Spleen (tissue), 11 donors: ENCODE data around the gene ATP2B1. TPM values are rescaled to one million over a fixed set of nuclear protein-coding genes. Genes with fewer than 3 reads are reported as not detected.

ENCODE experiments used
- DNase-seq: peaks from one replicate; pipeline ENCODE4 v3.0.0-alpha.2; 2020
- H3K27ac ChIP-seq, 8 donors: fragments of 200-600 bp; sonication (generic) in 7 of 8; 1 replicate in 4 of 8; 2 replicates in 4 of 8; pipeline versions ENCODE4 v1.5.0 to v1.8.0; 2016 to 2021; ENCODE audit warnings: inconsistent platforms in 4 of 8, mild to moderate bottlenecking in 4 of 8, moderate library complexity in 1 of 8
- H3K27me3 ChIP-seq, 7 donors: fragments of 200-600 bp; sonication (generic) in 6 of 7; replicated peaks in 1 of 7; 1 replicate in 4 of 7; 2 replicates in 3 of 7; pipeline versions ENCODE4 v1.5.0 to v1.8.0; 2016 to 2021; ENCODE audit warnings: inconsistent platforms in 3 of 7, mild to moderate bottlenecking in 1 of 7
- H3K36me3 ChIP-seq, 6 donors: fragments of 200-600 bp; sonication (generic) in 5 of 6; 1 replicate in 4 of 6; 2 replicates in 2 of 6; pipeline versions ENCODE4 v1.5.0 to v1.8.0; 2016 to 2021; ENCODE audit warnings: inconsistent platforms in 2 of 6
- H3K4me1 ChIP-seq, 6 donors: fragments of 200-600 bp; sonication (generic) in 5 of 6; 1 replicate in 3 of 6; 2 replicates in 3 of 6; pipeline versions ENCODE4 v1.5.0 to v1.8.0; 2016 to 2021; ENCODE audit warnings: inconsistent platforms in 3 of 6
- H3K4me3 ChIP-seq, 8 donors: fragments of 200-600 bp; sonication (generic) in 7 of 8; 1 replicate in 4 of 8; 2 replicates in 4 of 8; pipeline versions ENCODE4 v1.5.0 to v1.8.0; 2016 to 2021; ENCODE audit warnings: inconsistent platforms in 4 of 8, mild to moderate bottlenecking in 4 of 8, moderate library complexity in 2 of 8
- H3K9me3 ChIP-seq, 8 donors: fragments of 200-600 bp; sonication (generic) in 7 of 8; 1 replicate in 4 of 8; 2 replicates in 4 of 8; pipeline versions ENCODE4 v1.5.0 to v1.8.0; 2016 to 2021; ENCODE audit warnings: inconsistent platforms in 4 of 8
- CTCF ChIP-seq, 11 experiments: fragments of 200-600 bp in 7 of 11; fragments of 450-650 bp in 4 of 11; sonication (generic) in 4 of 11; IDR thresholded peaks in 8 of 11; conservative IDR thresholded peaks in 3 of 11; 1 replicate in 7 of 11; 2 replicates in 4 of 11; pipeline versions ENCODE4 v1.4.0 to v1.8.0; 2016 to 2021; ENCODE audit warnings: antibody characterized with exemption in 11 of 11, inconsistent platforms in 4 of 11, mild to moderate bottlenecking in 1 of 11
- POLR2A ChIP-seq, 3 donors: fragments of 450-650 bp; IDR thresholded peaks; one replicate each; pipeline ENCODE4 v1.5.1; 2017; ENCODE audit warnings: antibody characterized with exemption in 3 of 3, mild to moderate bottlenecking in 1 of 3
- POLR2AphosphoS5 ChIP-seq, 3 donors: sonication (generic); formaldehyde crosslinking; IDR thresholded peaks; one replicate each; pipeline ENCODE4 v1.5.1; 2017; ENCODE audit warnings: antibody characterized with exemption in 3 of 3
- WGBS, 5 donors: extraction: QIAGEN DNeasy Blood & Tissue Kit in 3 of 5; methylation state at CpG; one replicate each; pipeline versions ENCODE4 v1.1.5 to v1.1.7; 2013 to 2018; 5-methylcytosine and 5-hydroxymethylcytosine counted together
- intact Hi-C: fragments of 100-400 bp; cut with DNase I; formaldehyde crosslinking; loops from one replicate; pipeline ENCODE4 v1.15.0; 2023; ENCODE audit warnings: low total_unique reads
- polyA plus RNA-seq, 3 donors: library from polyadenylated mRNA; stranded (reverse); fragments of 200-250 nt; gene quantifications; one replicate each; pipeline ENCODE4 v1.2.1, GENCODE V29; 2013
- total RNA-seq, 7 donors: library from RNA; depleted of rRNA in 3 of 7; stranded (reverse); fragments of >200 nt in 3 of 7; fragmentation: NEBNext Ultra II Directional in 4 of 7; extraction: Animal tissue kit (Norgen Biotek cat#: 25700) in 4 of 7; gene quantifications; one replicate each; pipeline versions ENCODE4 v1.1.0 to v1.2.1, GENCODE V29; 2016 to 2021
- donor health status: healthy with polysubstance abuse.
- donor health status: DM: no; HTN: no; CAD: no; lungs with moderate emphysema.
- donor health status: DM: no; HTN: no; CAD: no.
- donor health status: Bipolar disorder and iron deficiency.
- donor health status: healthy.
- donor health status: DM: no; HTN: no; CAD: no.
- donor health status: DM: yes; HTN: yes; CAD: no.

The ATP2B1 gene
- total and polyA plus RNA-seq, 10 donors: 13.2 to 130 (median 75.6) TPM

GRCh38 chr12:89634508-89634907, 74.1 kb downstream of the ATP2B1 start:
- TF ChIP-seq CTCF (IDR thresholded peaks at IDR 0.05 in 8 of 11, conservative IDR thresholded peaks at IDR 0.05 in 3 of 11) (no peak), POLR2AphosphoS5 (IDR thresholded peaks at IDR 0.05) (no peak), POLR2A (IDR thresholded peaks at IDR 0.05) (no peak)
- intact Hi-C loops: no loop called here
- Histone ChIP-seq H3K4me3 (no peak overlapping the region), H3K9me3 (no peaks in the 10 kb centered on the region), H3K27me3 (no peaks in the 10 kb centered on the region), H3K36me3 (peaks cover 0 to 63% (median 16%) of the 10 kb centered on the region in 6 donors), H3K4me1 (no peaks in the 10 kb centered on the region), H3K27ac (no peak overlapping the region)
- no peak for DNase-seq
- WGBS, 5 donors: 96 to 98% (median 97%) methylated on average over 3 of the region's 3 CpGs

GRCh38 chr12:89632778-89633177, 75.9 kb downstream of the ATP2B1 start:
- H3K4me3 ChIP-seq: no peak overlapping the region
- no peak for DNase-seq
- H3K27ac ChIP-seq: no peak overlapping the region
- H3K4me1 ChIP-seq: no peaks in the 10 kb centered on the region
- no peaks in the 10 kb centered on the region for H3K9me3 ChIP-seq
- 96 to 100% (median 97%) methylated on average over 1 of the region's 1 CpG for WGBS, 5 donors
- H3K27me3 ChIP-seq: no peaks in the 10 kb centered on the region
- TF ChIP-seq POLR2AphosphoS5 (IDR thresholded peaks at IDR 0.05): no peak
- no peak for TF ChIP-seq CTCF (IDR thresholded peaks at IDR 0.05 in 8 of 11, conservative IDR thresholded peaks at IDR 0.05 in 3 of 11)
- no peak for TF ChIP-seq POLR2A (IDR thresholded peaks at IDR 0.05)
- intact Hi-C loops: no loop called here
- peaks cover 0 to 80% (median 31%) of the 10 kb centered on the region in 6 donors for H3K36me3 ChIP-seq

- H3K4me1 ChIP-seq: peaks cover 0 to 9% (median 0%) of the 10 kb centered on the region in 6 donors
- H3K27me3 ChIP-seq: no peaks in the 10 kb centered on the region
- H3K9me3 ChIP-seq: no peaks in the 10 kb centered on the region
- H3K4me3 ChIP-seq: no peak overlapping the region
- no peak for TF ChIP-seq POLR2AphosphoS5 (IDR thresholded peaks at IDR 0.05)
- no peak for TF ChIP-seq CTCF (IDR thresholded peaks at IDR 0.05 in 8 of 11, conservative IDR thresholded peaks at IDR 0.05 in 3 of 11)
- no peak for TF ChIP-seq POLR2A (IDR thresholded peaks at IDR 0.05)
- DNase-seq: no peak
- intact Hi-C loops: no loop called here
- no peak overlapping the region for H3K27ac ChIP-seq
- peaks cover 0 to 85% (median 40%) of the 10 kb centered on the region in 6 donors for H3K36me3 ChIP-seq
These were observed 86.5 kb downstream of the ATP2B1 start for GRCh38 chr12:89622115-89622514.

- WGBS, 5 donors: 39 to 58% (median 51%) methylated on average over 1 of the region's 1 CpG
These were observed 87.1 kb downstream of the ATP2B1 start for GRCh38 chr12:89621521-89621920.

More at GRCh38 chr12:89621521-89621920, 87.1 kb downstream of the ATP2B1 start:
- no peak for TF ChIP-seq CTCF (IDR thresholded peaks at IDR 0.05 in 8 of 11, conservative IDR thresholded peaks at IDR 0.05 in 3 of 11)
- TF ChIP-seq POLR2A (IDR thresholded peaks at IDR 0.05): no peak
- no peak for TF ChIP-seq POLR2AphosphoS5 (IDR thresholded peaks at IDR 0.05)
- intact Hi-C loops: no loop called here
- H3K4me3 ChIP-seq: no peak overlapping the region
- no peak for DNase-seq
- peaks cover 0 to 85% (median 34%) of the 10 kb centered on the region in 6 donors for H3K36me3 ChIP-seq
- no peaks in the 10 kb centered on the region for H3K27me3 ChIP-seq
- H3K9me3 ChIP-seq: no peaks in the 10 kb centered on the region
- H3K4me1 ChIP-seq: peaks cover 0 to 9% (median 0%) of the 10 kb centered on the region in 6 donors
- no peak overlapping the region for H3K27ac ChIP-seq
